Activated CD4-positive, alpha-beta T cell treated with anti-CD3 and anti-CD28 coated beads, Interleukin-2, amount 50 U/mL, for 4 hours (primary cell): ENCODE measurements around the gene MYOZ1.
A peak's percentile ranks its signal among the peaks of the same experiment; 100 is the strongest.
"Not testable (repeated sequence)": the region's sequence is repeated elsewhere in the genome, so short reads cannot be mapped to it uniquely, and the experiment has no call there.

Experiments
- DNase-seq, 2 experiments: peaks; one replicate each; pipeline ENCODE4 v3.0.0-alpha.2; 2020

MYOZ1 gene

DNA sequence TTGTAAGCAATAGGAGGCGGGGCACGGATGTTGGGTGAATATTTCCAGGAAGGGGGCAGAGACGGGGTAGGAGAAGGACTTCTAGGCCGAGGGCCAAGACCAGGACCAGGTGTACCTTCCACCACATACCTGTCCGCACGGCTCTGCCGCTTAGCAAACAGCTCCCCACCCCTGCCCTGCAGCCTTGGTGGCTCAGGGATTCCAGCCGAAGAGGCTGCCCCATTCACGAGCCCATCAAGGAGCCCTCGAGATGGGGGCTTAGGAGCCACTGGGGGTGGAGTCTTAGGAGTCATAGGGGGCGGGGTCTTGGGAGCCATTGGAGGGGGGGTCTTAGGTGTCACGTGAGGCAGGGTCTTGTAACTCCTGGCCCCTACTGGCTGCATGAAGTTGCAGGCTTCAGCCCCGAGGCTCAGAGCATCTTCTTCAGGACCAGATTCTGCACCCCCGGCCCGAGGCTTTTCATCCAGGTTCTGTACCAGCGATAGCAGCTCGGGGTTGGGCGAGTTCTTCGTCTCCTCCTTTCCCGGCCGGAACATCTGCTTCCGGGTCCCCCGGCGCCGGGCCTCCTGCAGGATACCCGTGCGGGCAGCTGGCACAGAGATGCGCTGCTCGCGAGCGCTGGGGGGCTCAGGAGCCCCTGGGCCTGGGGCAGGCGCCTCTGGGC is 6.1 kb upstream of the MYOZ1 start:
- no peak for DNase-seq

DNA sequence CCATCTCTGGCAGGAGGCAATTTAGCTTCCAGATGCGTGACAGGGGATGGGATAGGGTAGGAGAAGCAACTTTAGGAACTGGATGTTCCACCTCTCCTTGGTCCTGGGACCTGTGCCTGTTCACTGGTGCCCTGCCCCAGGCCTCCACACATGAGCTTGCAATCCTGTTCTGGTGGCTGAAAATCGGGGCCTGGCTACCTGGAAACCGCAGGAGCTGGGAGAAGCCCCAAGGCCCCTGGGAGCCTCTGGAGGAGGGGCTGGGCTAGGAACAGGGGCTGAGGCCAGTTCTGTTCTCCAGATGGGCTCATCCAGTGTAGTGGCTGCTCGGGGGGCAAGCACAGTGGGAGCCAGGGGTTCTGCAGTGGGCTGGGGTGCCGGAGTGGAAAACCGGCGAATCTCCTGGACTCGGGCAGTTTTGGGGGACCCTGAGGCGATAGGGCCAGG is 5.3 kb upstream of the MYOZ1 start:
- DNase-seq = no peak

DNA sequence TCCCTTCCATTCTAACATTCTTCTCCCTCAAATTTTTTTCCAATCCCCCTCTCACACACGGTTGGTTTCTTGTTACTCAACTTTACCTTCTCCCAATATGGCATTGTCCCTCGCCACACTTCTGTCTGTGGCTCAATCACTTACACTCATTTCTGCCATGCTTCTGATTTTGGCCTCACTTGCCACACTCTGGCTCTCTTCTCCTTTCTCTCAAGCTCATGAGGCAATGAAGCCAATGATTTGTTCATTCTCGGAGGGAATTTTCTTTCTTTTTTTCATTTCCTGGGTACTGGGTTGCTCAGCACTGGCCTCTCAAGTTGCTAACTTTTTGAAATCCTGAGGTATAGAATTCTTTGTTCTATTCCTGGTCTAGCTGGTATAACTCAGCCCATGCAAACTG is 4.0 kb upstream of the MYOZ1 start:
- no peak for DNase-seq

DNA sequence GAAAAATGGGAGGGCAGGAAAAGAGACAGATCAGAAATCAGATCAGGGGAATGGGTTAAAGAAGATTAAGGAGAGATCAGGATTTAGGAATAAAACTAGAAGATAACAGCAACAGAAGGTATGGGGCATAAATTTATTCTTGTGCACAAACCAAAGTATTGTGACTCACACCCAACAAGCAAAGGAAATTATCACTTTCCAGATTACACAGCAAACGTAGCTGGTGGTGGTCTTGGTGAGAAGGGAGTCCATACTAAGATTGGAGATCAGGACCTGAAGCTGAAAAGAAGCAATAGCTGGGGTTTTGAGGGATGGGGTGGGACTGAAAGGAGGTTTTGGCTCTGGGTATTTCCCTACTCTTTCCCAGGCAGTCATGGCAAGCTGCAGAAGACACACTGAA is 3.5 kb upstream of the MYOZ1 start:
- DNase-seq = no peak

DNA sequence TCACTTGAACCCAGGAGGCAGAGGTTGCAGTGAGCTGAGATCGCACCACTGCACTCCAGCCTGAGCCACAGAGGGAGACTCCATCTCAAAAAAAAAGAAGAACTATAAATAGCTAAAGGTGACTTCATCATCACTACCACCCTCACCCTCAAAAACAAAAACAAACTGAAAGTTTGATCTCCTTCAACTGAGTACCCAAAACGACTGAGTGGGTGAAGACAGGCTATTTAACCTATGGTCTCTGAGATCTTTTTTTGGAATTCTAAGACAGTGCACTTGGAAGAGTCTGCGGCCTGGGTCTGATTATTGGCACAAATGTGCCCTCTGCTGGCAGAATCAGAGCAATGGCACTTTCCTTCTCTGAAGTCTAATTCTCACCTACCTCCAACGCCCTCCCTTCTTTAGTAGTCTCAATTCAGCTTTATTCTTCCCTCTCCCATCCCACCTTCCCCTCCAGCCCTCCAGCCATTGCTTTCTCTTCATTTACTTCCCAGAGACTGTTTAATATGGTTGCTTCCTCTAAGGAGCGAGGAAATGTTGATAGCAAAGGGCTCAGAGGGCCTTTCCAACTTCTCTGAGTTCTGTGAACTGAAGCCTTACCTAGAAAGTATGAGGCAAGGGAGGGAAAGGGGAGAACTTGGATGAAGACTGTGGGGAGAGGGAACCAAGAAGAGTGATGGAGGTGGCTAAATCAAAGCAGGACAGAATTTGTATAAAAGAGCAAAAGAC is 2.9 kb upstream of the MYOZ1 start:
- peak; percentile 25 to 27 for DNase-seq

DNA sequence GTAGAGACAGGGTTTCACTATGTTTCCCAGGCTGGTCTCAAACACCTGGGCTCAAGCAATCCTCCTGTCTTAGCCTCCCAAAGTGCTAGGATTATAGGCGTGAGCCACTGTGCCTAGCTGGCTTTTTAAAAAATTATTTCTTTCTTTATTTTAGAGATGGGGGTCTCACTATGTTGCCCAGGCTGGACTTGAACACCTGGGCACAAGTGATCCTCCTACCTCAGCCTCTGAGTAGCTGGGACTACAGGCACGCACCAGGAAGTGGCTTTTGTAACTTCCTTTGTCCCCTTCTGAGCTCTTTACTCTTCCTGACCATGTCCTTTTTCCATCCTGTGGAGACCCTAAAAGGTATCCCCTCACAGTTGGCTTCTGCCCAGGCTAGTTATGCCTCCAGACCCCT is 2.1 kb upstream of the MYOZ1 start:
- no peak for DNase-seq

DNA sequence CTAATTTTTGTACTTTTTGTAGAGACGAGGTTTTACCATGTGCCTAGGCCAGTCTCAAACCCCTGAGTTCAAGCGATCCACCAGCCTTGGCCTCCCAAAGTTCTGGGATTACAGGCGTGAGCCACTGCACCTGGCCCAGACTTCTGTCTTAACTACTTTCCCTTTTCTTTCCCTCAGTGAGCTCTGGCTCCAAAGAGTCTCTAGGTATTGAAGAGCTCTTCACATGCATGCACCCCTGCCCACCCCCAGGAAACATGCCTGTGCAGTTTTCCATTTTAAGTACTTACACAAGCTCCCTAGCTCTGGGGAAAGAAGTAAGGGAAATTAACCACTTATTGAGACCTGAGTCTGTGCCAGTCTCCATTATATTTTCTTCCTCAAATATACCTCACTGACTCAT is 2.0 kb downstream of the MYOZ1 start:
- DNase-seq = no peak

DNA sequence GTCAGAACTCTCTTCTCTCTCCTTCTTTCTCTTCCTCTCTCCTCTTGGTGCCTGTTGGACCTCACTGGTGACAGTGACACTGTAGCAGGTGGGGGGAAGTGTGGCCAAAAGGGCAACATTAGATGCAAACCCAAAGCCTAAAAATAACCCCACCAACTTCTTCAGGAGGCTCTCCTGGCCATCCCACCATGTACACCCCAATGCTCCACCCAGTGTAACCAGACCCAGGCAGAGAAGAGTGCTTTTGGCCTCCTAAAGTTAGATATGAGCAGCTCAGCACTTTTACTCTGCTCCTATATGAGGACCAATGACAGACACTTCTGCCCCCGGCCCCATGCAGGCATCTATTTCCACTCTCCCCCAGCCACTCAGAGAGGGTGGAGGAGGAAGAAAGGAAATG is 5.5 kb downstream of the MYOZ1 start:
- DNase-seq = no peak

DNA sequence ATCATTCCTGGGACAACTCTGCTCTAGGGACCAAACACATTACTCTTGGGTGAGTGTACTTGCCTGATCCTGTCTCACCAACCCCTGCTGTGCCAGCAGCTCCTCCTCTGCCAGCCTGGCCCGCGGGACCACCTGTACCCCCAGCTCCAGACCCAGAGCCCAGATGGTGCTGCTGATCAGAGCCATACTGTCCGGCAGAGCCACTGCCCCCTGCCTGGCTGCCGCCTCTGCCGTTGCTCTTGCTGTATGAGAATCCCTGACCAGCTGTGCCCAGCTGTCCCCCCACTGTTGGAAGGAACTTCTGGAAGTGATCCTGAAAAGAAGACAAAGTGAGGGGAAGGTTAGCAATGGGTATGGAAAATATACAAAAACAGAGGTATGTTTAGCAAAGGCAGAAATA is 6.9 kb downstream of the MYOZ1 start:
- DNase-seq = no peak

DNA sequence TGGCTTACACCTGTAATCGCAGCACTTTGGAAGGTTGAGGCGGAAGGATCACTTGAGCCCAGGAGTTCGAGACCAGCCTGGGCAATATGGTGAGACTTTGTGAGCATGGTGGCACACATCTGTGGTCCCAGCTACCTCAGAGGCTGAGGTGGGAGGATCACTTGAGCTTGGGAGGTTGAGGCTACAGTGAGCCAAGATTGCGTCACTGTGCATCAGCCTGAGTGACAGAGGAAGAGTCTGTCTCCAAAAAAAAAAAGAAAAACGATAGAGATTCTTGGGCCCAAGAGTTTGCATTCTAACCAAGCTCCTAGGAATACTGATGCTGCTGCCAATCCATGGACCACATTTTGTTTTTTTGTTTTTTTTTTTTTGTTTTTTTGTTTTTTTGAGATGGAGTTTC is 12.1 kb downstream of the MYOZ1 start:
- DNase-seq = no peak

DNA sequence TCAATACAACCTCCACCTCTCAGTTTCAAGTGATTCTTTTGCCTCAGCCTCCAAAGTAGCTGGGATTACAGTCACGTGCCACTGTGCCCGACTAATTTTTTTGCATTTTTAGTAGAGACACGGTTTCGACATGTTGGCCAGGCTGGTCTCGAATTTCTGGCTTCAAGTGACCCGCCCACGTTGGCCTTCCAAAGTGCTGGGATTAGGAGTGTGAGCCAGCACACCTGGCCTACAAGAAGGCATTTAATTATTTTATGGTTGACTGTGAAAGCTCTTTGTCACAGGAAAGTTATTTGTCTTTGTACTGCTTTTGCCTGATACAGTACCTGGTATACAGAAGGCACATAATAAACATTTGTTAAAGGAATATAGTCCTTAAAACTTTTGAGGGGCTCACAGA is 12.9 kb downstream of the MYOZ1 start:
- no peak for DNase-seq

DNA sequence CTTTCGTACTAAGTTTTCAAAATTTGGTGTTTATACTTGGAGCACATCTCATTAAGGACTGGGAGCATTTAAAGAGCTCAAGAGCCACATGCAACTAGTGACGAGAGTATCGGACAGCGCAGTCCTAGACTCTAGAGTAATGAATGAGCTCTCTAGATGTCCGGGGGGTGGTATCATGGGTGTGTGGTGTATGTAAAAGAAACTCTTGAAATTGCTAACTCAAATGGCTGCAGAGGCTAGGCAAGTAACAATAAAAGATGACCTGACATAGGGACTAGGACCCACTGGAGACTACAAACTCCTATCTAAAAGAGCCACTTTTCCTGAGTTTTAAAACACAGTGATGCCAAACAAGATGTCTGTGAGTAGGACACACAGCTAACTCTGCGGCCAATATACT is 14.0 kb downstream of the MYOZ1 start:
- DNase-seq = no peak

DNA sequence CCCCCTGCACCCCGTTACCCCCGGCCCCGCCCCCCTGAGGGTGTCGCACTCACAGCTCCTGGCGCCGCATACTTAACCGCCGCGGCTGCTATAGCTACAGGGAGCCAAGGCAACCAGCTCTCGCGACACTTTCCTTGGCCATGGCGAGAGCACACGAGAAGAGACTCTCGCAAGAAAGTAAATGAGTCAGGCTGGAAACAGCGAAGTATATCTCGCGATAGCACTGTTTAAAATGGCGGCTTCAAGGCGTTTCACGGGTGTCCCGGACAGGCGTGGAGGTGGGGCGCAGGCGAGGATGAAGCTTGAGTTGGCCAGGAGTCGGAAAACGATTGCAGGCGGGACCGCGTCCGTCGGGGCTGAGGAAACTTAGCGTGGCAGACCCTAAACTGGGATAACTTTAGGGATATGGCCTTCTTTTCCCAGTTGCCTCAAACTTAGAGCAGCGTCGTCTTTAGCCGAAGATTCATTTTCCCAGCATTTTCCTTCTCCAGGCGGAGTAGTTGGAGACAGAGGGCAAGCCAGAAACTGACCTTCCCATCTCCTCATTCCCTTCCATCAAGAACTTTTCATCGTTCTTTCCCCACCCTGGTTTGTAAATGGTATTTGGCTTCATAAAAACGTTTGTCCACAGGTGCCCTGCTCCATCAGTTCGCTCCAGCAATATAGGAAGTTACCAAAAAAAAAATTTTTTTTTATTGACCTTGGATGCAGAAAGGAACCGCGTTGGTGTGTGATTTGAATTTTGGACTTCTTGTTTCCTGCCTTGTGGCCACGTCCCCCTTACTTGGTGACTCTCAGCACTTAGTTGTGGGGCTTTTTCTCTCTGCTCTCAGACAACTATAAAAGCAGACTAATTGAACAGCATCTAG is 15.2 kb downstream of the MYOZ1 start:
- DNase-seq = peak; percentile 89 to 92

DNA sequence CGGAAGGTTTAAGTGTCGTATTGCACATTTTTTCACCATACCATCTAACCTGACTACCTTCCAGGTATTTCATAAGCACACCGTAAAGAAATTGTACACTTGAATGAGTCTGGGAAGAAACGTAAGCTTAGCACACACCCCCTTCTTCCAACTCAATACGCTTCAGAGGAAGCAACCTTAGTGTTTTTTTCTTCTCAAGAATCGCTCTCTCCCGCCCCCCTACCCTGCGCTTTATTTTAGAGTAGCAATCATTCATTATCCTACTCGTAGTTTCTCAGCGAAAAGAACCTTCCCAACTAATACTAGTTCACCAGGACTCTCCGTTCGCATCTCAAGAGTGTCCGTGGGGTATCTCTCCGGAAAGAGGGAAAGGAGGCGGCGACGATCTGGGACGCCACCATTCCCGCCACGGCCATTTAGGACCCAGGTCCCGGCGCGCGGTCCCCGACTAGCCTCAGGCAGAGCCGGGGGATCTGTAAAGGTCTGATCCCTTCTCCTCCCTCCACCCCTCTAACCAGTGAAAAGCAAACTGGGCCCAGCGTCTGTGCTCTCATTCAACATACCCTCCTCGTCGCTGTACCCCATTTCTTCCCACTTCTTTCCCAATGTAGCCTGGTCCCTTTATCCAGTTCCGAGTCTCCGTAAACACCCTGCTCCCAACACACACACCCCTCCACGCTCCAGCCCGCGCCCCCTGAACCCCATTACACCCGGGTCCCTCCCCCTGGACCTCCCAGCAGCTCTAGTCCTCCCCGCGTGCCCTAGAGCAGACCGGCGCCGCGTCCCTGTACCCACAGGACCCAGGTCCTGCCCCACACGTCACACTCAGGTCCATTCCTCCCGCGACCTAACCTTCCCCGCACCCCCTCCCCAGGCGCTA is 16.0 kb downstream of the MYOZ1 start:
- DNase-seq = no peak

DNA sequence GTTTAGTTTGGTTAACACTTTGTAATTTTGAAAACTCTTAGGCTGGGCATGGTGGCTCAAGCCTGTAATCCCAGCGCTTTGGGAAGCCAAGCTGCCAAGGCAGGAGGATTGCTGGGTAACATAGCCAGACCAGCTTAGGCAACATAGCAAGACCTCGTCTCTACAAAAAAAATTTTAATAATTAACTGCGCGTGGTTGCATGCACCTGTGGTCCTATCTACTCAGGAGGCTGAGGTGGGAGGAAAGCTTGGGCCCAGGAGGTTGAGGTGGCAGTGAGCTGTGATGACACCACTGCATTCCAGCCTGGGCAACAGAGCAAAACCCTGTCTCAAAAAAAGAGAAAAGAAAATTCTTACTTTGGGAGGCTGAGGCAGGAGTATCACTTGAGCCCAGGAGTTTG is 18.2 kb downstream of the MYOZ1 start:
- no peak for DNase-seq

DNA sequence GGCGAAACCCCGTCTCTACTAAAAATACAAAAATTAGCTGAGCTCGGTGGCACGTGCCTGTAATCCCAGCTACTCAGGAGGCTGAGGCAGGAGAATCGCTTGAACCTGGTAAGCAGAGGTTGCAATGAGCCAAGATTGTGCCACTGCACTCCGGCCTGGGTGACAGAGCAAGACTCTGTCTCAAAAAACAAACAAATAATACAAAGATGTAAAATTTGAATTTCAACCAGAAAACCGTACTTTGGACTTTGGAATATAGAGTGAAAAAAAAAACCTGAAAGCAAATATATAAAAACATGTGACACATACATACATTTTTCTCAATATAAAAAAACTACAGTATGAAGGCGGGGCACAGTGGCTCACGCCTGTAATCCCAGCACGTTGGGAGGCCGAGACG is 20.3 kb downstream of the MYOZ1 start:
- DNase-seq = not testable (repeated sequence)

DNA sequence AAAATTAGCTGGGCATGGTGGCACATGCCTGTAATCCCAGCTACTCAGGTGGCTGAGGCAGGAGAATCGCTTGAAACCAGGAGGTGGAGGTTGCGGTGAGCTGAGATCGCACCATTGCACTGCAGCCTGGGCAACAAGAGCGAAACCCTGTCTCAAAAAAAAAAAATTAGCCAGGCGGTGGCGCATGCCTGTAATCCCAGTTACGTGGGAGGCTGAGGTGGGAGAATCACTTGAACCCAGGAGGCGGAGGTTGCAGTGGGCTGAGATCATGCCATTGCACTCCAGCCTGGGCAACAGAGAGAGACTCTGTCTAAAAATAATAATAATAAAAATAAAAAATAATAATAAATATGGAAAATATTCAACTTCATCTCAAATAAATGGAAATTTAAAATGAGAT is 24.1 kb downstream of the MYOZ1 start:
- DNase-seq = not testable (repeated sequence)

DNA sequence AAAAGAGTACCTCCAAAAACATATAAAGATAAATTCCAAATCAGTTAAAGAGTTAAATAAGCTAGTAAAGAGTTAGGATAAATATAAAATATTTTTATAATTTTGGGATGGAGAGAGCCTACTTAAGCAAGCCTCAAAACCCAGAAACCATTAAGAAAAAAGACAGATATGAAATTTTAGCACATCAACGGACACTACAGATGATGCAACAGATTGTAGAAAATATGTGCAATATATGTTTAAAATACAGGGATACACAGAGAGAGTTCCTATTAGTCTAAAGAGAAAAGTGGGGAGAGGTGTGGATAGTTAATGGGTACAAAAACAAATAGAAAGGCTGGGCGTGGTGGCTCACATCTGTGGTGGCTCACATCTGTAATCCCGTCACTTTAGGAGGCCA is 26.6 kb downstream of the MYOZ1 start:
- DNase-seq = no peak

DNA sequence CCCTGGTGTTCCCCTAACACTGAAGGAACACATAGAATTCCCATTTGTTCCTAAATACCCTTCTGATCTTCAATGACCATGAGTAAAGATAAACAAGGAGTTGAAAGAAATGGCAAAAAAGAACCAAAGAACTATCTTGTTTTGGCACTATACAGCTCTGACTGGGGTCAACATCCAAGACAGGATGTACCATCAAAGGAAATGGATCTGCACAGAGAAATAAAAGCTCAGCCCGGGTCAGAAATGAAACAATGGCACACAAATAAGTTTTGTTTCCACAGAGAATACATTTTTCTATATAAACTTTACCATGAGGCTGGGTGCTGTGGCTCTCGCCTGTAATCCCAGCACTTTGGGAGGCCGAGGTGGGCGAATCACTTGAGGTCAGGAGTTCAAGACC is 32.2 kb downstream of the MYOZ1 start:
- DNase-seq = no peak

DNA sequence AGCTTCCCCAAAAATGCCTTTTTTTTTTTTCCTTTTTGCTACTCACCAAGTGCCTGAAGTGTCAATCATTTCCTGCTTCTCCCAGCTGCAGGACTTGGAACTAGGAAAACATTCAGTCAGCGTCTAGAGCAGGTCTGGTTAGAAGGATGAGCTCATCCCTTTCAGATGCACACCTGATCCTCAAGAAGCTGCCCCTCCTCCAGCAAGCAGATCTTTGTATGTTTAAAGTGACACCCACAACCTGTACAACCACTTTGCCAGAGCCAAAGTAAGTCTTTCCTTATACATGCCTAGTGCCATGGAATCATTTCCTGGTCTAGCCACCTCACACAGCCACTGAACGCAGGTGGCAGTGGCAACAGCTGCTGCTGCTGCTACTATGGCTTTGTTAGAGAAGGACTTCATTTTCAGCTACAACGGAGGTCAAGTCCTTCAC is 39.8 kb downstream of the MYOZ1 start:
- no peak for DNase-seq

DNA sequence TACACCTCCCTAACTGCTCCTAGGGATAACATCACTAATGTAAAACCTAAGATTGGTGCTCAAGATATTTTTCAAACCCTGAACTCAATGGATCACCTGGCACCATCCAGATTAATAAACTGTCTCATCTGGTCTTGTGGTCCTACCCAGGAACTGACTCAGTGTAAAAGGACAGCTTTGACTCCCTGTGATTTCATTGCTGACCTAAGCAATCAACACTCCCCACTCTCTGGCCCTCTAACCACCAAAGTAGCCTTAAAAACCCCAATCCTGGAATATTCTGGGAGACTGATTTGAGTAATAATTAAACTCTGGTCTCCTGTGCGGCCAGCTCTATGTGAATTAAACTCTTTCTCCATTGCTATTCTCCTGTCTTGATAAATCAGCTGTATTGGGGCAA is 43.9 kb downstream of the MYOZ1 start:
- no peak for DNase-seq

DNA sequence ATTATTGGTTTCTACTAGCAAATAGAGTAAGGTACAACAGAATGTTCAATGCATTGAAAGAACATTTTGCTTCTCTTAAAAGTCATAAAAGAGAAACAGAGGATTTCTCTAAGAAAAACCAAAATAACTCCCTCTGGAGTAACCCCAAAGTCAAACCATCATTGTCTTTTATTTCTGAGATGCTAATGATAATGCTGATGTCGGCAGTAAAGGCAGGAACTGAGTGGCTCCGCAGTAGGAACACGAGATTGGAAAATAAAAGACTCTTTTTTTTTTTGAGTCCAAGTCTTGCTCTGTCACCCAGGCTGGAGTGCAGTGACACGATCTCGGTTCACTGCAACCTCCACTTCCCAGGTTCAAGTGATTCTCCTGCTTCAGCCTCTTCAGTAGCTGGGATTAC is 47.5 kb downstream of the MYOZ1 start:
- no peak for DNase-seq

DNA sequence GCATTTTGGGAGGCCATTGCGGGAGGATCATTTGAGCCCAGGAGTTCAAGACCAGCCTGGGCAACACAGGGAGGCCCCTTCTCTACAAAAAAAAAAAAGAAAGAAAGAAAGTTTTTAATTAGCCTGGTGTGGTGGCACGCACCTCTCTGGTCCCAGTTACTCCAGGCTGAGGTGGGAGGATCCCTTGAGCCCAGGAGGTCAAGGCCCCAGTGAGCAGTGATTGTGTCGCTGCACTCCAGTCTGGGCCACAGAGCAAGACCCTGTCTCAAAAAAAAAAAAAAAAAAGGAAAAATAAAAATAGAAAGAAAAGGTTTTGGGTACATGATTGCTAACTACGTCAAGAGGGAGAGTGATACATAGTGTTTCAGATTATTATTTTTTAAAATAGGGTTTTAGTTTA is 48.2 kb downstream of the MYOZ1 start:
- DNase-seq = no peak
